Islet precursor cell (in vitro differentiated cells): ENCODE data around the gene FES.
A peak's percentile ranks its signal among the peaks of the same experiment; 100 is the strongest.
"Not testable (repeated sequence)": the region's sequence is repeated elsewhere in the genome, so short reads cannot be mapped to it uniquely, and the experiment has no call there.

Experiments used
- DNase-seq: peaks from one replicate; pipeline ENCODE4 v3.0.0-alpha.2; 2018

FES gene

GRCh38 chr15:90893175-90894090 lies 9.1 kb downstream of the FES start:
- no peak for DNase-seq

DNA sequence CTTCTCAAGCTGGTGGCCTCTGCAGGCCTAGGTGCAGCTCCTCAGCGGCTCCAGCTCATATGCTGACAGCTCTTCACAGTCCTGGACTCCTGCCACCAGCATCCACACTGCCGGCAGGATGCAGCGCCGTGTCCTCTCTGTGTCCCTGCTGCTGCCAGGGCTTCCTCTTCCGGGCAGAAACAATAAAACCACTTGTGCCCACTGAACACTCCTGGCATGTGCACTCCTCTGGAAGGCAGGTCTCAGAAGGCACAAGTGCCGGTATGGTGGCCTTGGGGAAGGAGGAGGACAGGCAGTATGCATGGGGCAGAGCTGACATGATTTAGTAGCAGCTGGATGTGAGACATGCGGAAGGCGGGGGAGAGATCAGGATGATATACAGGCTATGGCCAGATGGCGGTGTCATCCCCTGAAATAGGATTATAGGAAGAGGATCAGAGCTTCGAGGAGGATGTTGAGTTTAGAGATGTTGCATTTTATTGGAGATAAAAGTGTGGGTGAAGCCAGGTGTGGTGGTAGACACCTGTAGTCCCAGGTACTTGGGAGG lies 11.3 kb downstream of the FES start:
- DNase-seq = no peak

DNA sequence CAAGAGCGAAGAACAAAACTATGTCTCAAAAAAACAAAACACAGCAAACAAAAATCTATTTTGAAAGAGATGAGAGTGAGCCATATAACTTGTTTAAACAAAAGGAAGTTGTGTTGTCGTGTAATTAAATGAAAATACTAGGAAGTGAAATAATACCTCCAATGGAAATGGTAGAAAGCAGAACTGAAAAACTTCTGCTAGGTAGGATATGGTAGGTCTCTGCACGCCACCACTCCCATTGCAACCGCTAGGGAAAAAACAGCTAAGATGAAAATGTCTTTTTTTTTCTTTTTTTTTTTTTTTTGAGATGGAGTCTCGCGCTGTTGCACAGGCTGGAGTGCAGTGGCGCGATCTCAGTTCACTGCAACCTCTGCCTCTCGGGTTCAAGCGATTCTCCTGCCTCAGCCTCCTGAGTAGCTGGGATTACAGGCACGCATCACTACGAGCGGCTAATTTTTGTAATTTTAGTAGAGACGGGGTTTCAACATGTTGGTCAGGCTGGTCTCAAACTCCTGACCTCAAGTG lies 12.9 kb downstream of the FES start:
- DNase-seq = not testable (repeated sequence)

DNA sequence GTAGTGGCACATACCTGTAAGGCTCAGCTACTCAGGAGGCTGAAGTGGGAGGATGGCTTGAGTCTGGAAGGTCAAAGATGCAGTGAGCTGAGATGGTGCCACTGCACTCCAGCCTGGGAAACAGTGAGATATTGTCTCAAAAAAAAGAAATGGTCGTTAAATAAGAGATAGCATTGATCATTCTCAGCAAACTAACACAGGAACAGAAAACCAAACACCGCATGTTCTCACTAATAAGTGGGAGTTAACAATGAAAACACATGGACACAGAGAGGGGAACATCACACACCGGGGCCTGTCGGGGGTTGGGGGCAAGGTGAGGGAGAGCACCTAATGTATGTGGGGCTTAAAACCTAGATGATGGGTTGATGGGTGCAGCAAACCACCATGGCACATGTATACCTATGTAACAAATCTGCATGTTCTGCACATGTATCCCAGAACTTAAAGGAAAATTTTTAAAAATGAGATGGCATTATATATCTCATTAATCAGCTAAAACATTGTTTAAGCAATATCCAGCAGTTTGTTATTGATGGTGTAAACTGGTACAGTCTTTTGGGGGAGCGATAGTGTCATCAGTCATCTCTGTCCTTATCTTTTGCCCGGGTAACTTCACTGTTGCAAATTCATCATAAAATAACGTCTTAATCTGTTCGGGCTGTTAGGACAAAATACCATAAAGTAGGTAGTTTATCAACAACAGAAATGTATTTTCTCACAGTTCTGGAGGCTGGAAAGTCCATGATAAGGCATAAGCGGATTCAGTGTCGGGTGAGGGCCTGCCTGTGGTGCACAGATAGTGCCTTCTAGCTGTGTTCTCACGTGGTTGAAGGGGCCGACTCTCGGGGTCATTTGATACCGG lies 17.1 kb downstream of the FES start:
- DNase-seq = no peak

DNA sequence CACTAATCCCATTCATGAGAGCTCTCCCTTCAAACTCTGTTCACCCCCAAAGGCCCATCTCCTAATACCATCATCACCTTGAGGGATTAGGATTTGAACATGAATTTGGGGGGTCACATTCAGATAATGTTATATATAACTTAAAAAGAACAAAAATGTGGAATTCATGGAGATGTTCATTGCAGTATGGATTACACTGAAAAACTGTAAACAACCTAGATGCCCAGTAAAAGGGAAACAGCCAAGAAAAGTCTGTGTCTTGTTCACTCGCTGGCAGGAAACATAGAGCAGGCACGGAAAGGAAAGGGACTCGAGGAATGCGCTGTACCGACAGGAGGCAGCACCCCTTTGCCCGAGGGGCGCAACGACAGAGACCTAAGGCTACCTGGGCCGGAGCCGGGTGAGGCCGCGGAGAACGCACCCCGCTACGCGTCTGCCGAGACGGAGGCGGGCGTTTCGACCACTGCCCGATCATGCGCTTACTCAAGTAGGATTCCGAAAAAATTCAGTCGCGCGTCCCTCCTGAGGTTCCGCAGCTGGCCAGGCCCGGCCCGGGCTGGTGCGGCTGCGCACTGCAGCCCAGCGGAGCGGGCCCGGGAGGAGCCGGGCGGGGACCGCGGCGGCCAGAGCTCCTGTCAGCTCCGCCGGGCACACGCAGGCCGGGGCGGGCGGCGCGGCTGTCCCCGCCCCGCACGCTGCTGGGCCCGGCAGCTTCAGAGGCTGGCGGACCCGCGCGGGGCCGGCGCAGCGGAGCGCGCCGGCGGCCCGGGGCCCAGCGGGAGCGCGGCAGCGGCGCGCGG lies 17.9 kb downstream of the FES start:
- DNase-seq = peak; percentile 90

DNA sequence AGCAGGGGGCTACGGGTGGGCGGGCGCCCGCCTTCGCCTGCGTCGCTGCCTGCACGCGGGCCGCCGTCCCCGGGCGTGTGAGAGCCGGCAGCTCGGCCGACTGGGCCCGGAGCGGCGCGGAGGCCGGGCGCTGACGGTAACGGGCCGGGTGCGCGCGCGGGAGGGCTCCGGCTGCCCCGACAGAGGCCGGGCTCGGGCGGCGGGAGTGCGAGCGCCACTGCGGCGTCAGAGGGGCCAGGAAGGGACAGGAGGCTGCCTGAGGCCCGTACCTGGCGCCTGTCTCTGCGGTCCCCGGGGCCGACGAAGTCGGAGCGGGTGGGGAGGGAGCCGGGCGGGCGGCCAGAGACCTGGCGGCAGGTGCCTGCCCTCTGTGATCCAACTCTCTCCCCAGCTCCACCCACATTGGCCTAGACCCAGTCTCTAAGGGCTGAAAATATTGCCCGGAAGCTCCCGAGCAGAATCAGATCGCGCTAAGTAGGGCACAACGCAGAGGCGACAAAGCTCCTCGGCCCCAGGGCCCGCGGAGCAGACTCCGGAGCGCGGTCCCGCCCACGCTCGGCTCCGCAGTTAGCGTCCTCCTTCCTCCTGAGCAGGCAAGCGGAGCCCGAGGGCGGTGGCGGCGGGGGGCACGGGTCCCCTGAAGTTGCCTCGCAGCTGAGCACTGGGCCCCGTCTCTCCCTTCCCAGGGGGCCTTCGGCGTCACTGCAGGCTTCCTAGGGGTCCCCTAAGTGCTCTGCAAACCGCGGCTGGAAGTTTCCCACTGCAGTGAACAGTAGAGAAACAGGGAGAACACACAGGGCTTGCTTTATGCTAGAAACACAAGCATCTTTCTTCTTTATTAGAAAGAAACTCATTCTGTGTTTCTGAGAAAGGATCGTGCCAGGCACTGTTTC lies 18.8 kb downstream of the FES start, which contains the start of gene MAN2A2:
MAN2A2 (plus strand) TSS at position 463 of the 893 bp plus-strand sequence. CDS start 906 bp downstream, outside the sequence.
- peak; percentile 82 for DNase-seq

GRCh38 chr15:90903733-90904536 lies 19.6 kb downstream of the FES start:
- peak; percentile 77 for DNase-seq

DNA sequence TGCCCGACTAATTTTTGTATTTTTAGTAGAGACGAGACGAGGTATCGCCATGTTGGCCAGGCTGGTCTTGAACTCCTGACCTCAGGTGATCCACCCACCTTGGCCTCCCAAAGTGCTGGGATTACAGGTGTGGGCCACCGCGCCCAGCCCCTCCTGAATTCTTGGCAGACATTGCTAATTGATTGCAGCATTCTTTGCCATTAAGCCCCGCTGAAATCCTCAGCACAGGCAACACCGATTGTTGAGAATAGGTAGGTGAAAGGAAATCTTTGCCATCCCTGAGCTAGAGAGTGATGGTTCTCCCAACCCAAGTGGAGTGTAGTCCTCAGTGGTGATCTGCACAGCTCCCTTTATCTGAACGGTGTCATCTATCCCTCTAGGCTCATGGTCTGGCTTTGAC lies 20.4 kb downstream of the FES start:
- DNase-seq = no peak

- DNase-seq = no peak
Observed at GRCh38 chr15:90905306-90906180, 21.2 kb downstream of the FES start.

- no peak for DNase-seq
Observed at GRCh38 chr15:90906181-90906849, 22.0 kb downstream of the FES start.

GRCh38 chr15:90907051-90907660 lies 22.9 kb downstream of the FES start:
- no peak for DNase-seq

DNA sequence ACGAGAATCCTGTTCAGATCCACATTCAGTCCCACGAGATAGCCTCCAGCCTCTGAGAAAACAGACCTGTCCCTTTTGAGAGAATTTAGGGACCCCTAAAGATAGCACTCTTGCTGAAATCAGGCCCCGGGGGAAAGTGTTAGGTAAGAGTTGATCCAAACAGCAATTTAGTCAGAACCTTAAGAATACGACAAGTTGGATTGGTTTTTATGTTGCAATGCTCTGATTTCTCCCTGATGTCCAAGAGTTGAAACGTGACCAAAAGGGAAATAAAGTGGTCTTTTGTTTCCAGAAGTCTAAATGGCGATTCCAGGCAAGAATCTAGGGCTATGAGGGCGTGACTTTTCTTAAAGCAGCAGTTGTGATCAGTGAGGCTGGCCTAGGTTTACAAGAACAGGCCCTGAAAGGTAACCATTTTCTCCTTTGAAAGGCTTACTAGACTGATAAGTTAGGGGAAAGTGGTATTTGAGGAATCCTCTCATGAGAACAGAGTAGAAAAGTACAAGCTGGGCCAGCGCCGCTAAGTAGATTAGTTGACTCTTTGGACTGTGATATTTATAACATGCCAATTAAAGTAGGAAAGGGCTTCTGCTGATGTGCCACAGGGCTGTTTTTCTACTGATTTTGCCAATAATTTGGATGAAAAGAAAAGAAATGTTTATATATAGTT lies 23.7 kb downstream of the FES start:
- no peak for DNase-seq

DNA sequence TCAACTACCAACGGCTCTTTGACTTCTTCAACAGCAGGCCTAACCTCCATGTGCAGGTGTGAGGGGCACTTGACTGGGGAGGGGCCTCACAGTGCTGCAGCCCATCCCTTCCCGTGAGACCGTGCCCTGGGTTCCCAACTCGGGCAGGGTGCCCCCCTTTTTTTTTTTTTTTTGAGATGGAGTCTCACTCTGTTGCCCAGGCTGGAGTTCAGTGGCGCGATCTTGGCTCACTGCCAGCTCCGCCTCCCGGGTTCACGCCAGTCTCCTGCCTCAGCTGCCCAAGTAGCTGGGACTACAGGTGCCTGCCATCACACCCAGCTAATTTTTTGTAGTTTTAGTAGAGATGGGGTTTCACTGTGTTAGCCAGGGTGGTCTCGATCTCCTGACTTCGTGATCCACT lies 25.1 kb downstream of the FES start:
- not testable (repeated sequence) for DNase-seq

- DNase-seq = no peak
Observed at GRCh38 chr15:90909976-90910375, 25.7 kb downstream of the FES start.

- DNase-seq = no peak
Observed at GRCh38 chr15:90910441-90911301, 26.4 kb downstream of the FES start.

DNA sequence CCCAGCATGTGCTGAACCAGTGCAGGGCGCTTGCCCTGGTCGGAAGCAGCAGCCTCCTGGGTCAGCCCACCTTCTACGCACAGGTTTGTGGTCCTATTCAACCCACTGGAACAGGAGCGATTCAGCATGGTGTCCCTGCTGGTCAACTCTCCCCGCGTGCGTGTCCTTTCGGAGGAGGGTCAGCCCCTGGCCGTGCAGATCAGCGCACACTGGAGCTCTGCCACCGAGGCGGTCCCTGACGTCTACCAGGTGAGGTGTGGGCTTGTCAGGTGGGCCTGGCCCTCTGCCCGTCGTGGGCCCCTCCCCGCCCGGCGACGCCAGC lies 27.0 kb downstream of the FES start:
- DNase-seq = no peak
